K562 (cell line): ENCODE measurements around the gene SLC38A2. TPM values are rescaled to one million over a fixed set of nuclear protein-coding genes. Genes with fewer than 3 reads are reported as not detected.
A peak's percentile ranks its signal among the peaks of the same experiment; 100 is the strongest.

ENCODE experiments used
- ARNT ChIP-seq, 2 experiments: fragments of 450-650 bp; IDR thresholded peaks; 2 replicates each; pipeline ENCODE4 v1.6.1; 2016; ENCODE audit warnings: mild to moderate bottlenecking in 1 of 2
- CEBPB ChIP-seq: fragments of 450-650 bp; IDR thresholded peaks from 2 replicates; pipeline ENCODE4 v1.6.1; 2016; ENCODE audit warnings: missing genetic modification characterization, missing compliant biosample characterization
- CEBPG ChIP-seq, 3 experiments: fragments of 200-800 bp in 1 of 3; sonication (Bioruptor generic) in 1 of 3; sonication (generic) in 1 of 3; formaldehyde crosslinking in 1 of 3; IDR thresholded peaks in 2 of 3; conservative IDR thresholded peaks in 1 of 3; 2 replicates each; pipeline versions ENCODE4 v1.6.1 to v1.8.0; 2016 to 2022; ENCODE audit warnings: missing compliant biosample characterization in 2 of 3, missing genetic modification characterization in 2 of 3, mild to moderate bottlenecking in 1 of 3, missing genetic modification reagents in 1 of 3
- DIDO1 ChIP-seq: fragments of 450-650 bp; IDR thresholded peaks from 2 replicates; pipeline ENCODE4 v1.6.1; 2016; ENCODE audit warnings: low read depth, missing biosample characterization, missing genetic modification characterization
- FOXK2 ChIP-seq, 2 experiments: fragments of 450-650 bp; IDR thresholded peaks in 1 of 2; conservative IDR thresholded peaks in 1 of 2; 2 replicates each; pipeline ENCODE4 v1.6.1; 2016; ENCODE audit warnings: low read depth in 2 of 2, mild to moderate bottlenecking in 1 of 2
- MAFG ChIP-seq: fragments of 450-650 bp; conservative IDR thresholded peaks from 2 replicates; pipeline ENCODE4 v1.6.1; 2016; ENCODE audit warnings: missing genetic modification characterization, missing compliant biosample characterization
- RAD51 ChIP-seq: fragments of 450-650 bp; IDR thresholded peaks from 2 replicates; pipeline ENCODE4 v1.7.1; 2016; ENCODE audit warnings: low read depth, mild to moderate bottlenecking, borderline replicate concordance
- SMARCA4 ChIP-seq: fragments of 450-650 bp; IDR thresholded peaks from 2 replicates; pipeline ENCODE4 v1.6.1; 2016
- SP1 ChIP-seq: sonication (generic); formaldehyde crosslinking; IDR thresholded peaks from 2 replicates; pipeline ENCODE4 v1.8.1; 2022; ENCODE audit warnings: mild to moderate bottlenecking, missing genetic modification reagents
- ZNF436 ChIP-seq: fragments of 250-450, 450-650 bp; sonication (Bioruptor Pico); formaldehyde crosslinking; IDR thresholded peaks from 2 replicates; pipeline ENCODE4 v1.7.0; 2020; ENCODE audit warnings: mild to moderate bottlenecking
- ZNF583 ChIP-seq: fragments of 250-450 bp; sonication (Bioruptor Pico); IDR thresholded peaks from 2 replicates; pipeline ENCODE4 v1.4.0; 2020
- ZNF584 ChIP-seq: fragments of 200-800 bp; sonication (Bioruptor generic); IDR thresholded peaks from 2 replicates; pipeline ENCODE4 v1.6.1; 2016; ENCODE audit warnings: low read depth, mild to moderate bottlenecking, missing genetic modification characterization, missing compliant biosample characterization
- ZNF589 ChIP-seq: fragments of 200-800 bp; sonication (Bioruptor generic); IDR thresholded peaks from 2 replicates; pipeline ENCODE4 v1.6.1; 2016; ENCODE audit warnings: low read depth, missing genetic modification characterization, missing compliant biosample characterization
- ZNF695 ChIP-seq: fragments of 450-650 bp; formaldehyde crosslinking; IDR thresholded peaks from 2 replicates; pipeline ENCODE4 v1.4.0; 2020; ENCODE audit warnings: mild to moderate bottlenecking, moderate library complexity
- polyA plus RNA-seq, 8 experiments: library from polyadenylated mRNA; depleted of rRNA in 4 of 8; stranded (reverse) in 5 of 8; unstranded in 3 of 8; fragments of >200 nt; fragmentation: Nextera tagmentation in 2 of 8; fragmentation: Illumina TruSeq in 1 of 8; extraction: Ambion mirVana in 2 of 8; extraction: Trizol in 1 of 8; gene quantifications; 2 replicates each; pipeline versions ENCODE4 v1.2.1 to v1.2.3, GENCODE V29; 2011 to 2014; ENCODE audit warnings: inconsistent platforms in 1 of 8, missing spikeins in 1 of 8
- total RNA-seq, 7 experiments: library from RNA; depleted of rRNA in 6 of 7; stranded (reverse); fragments of >200 nt in 6 of 7; fragmentation: Illumina TruSeq in 2 of 7; extraction: Trizol in 2 of 7; gene quantifications; 2 replicates each; pipeline versions ENCODE4 v1.2.1 to v1.2.3, GENCODE V29; 2011 to 2021; ENCODE audit warnings: low replicate concordance in 1 of 7
- TF ChIP-seq, protein P1 (sequence below), 2 experiments: fragments of 450-650 bp in 1 of 2; sonication (generic) in 1 of 2; formaldehyde crosslinking in 1 of 2; IDR thresholded peaks in 1 of 2; conservative IDR thresholded peaks in 1 of 2; 2 replicates each; pipeline versions ENCODE4 v1.6.1 to v1.8.1; 2016 to 2023; ENCODE audit warnings: mild to moderate bottlenecking in 2 of 2, moderate library complexity in 2 of 2, inconsistent platforms in 1 of 2, missing genetic modification reagents in 1 of 2
- TF ChIP-seq, protein P2 (sequence below): fragments of 250-450 bp; sonication (Bioruptor Pico); IDR thresholded peaks from 2 replicates; pipeline ENCODE4 v1.4.0; 2020; ENCODE audit warnings: mild to moderate bottlenecking, moderate library complexity
- TF ChIP-seq, protein P3 (sequence below): fragments of 250-450 bp; sonication (Bioruptor Pico); IDR thresholded peaks from 2 replicates; pipeline ENCODE4 v1.5.0; 2022; ENCODE audit warnings: mild to moderate bottlenecking
- TF ChIP-seq, protein P4 (sequence below): fragments of 450-650 bp; IDR thresholded peaks from 2 replicates; pipeline ENCODE4 v1.6.1; 2016
- TF ChIP-seq, protein P5 (sequence below): sonication (generic); formaldehyde crosslinking; IDR thresholded peaks from 2 replicates; pipeline ENCODE4 v1.8.1; 2023; ENCODE audit warnings: mild to moderate bottlenecking, missing genetic modification reagents

Gene SLC38A2
- total and polyA plus RNA-seq, 9 of the 15 experiments (the other 6 are each of a cell fraction or from before 2014, with no cell fraction given): 98.7 to 292 (median 143) TPM

DNA sequence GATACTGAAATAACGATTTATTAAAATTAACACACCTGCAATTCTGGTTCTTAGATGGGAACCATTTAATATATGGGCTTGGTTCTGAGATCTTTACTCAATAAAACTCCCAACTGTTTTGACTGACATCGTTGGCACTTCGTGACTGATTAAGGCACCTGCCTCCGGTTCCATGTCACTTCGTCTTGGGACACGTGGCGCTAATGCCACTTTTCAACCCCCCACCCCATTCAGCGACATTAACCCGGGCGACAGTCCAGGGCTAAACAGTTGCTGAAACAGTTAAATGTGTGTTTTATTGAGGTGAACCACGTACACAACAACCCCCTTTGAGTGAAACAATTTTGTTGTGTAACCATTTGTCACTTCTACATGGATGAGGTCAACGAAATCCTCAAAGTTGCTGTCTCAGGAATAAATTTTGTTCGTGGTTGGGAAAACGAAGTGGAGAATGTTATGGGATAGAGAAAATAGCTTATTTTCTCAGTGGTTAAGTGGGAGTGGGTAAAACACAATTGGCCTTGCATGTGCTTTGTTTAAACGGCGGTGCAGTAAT is 9.9 kb upstream of the SLC38A2 start (continued):
- TF ChIP-seq, protein P1, sequence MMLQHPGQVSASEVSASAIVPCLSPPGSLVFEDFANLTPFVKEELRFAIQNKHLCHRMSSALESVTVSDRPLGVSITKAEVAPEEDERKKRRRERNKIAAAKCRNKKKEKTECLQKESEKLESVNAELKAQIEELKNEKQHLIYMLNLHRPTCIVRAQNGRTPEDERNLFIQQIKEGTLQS (IDR thresholded peaks at IDR 0.05): 0 out of 2 replicates have a peak, but pooled peaks have one; percentile 18
- TF ChIP-seq, protein P1 (CRISPR knock-in tag; conservative IDR thresholded peaks at IDR 0.05): no peak
- TF ChIP-seq ZNF589 (peak; percentile 22; the same call in 1 of the 2 replicates), ZNF695 (CRISPR knock-in tag) (0 out of 2 replicates have a peak, but pooled peaks have one; percentile 32), ZNF436 (CRISPR knock-in tag) (no peak), ZNF583 (0 out of 2 replicates have a peak, but pooled peaks have one; percentile 23), RAD51 (0 out of 2 replicates have a peak, but pooled peaks have one; percentile 4), FOXK2 (conservative IDR thresholded peaks at IDR 0.05 in 1 of 2, IDR thresholded peaks at IDR 0.05 in 1 of 2; ENCODE audit: low read depth in 2 of 2) (0 out of 4 replicates have a peak, but pooled peaks of 1 of the 2 experiments have one; percentile 17), ZNF584 (CRISPR knock-in tag) (0 out of 2 replicates have a peak, but pooled peaks have one; percentile 65), CEBPB (tag) (0 out of 2 replicates have a peak, but pooled peaks have one; percentile 31), MAFG (tag) (peak; percentile 62; the same call in 1 of the 2 replicates), SMARCA4 (peak; percentile 55; the same call in 1 of the 2 replicates), ARNT (IDR thresholded peaks at IDR 0.05) (0 out of 4 replicates have a peak, but pooled peaks of 1 of the 2 experiments have one; percentile 28), CEBPG (CRISPR knock-in tag; IDR thresholded peaks at IDR 0.05) (no peak), CEBPG (tag; conservative IDR thresholded peaks at IDR 0.05 in 1 of 2, IDR thresholded peaks at IDR 0.05 in 1 of 2) (0 out of 4 replicates have a peak, but pooled peaks of 1 of the 2 experiments have one; percentile 33), SP1 (CRISPR knock-in tag) (0 out of 2 replicates have a peak, but pooled peaks have one; percentile 26), DIDO1 (tag) (no peak)
- TF ChIP-seq, protein P2, sequence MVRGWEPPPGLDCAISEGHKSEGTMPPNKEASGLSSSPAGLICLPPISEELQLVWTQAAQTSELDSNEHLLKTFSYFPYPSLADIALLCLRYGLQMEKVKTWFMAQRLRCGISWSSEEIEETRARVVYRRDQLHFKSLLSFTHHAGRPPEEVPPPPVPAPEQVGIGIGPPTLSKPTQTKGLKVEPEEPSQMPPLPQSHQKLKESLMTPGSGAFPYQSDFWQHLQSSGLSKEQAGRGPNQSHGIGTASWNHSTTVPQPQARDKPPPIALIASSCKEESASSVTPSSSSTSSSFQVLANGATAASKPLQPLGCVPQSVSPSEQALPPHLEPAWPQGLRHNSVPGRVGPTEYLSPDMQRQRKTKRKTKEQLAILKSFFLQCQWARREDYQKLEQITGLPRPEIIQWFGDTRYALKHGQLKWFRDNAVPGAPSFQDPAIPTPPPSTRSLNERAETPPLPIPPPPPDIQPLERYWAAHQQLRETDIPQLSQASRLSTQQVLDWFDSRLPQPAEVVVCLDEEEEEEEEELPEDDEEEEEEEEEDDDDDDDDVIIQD (CRISPR knock-in tag): no peak
- TF ChIP-seq, protein P3, sequence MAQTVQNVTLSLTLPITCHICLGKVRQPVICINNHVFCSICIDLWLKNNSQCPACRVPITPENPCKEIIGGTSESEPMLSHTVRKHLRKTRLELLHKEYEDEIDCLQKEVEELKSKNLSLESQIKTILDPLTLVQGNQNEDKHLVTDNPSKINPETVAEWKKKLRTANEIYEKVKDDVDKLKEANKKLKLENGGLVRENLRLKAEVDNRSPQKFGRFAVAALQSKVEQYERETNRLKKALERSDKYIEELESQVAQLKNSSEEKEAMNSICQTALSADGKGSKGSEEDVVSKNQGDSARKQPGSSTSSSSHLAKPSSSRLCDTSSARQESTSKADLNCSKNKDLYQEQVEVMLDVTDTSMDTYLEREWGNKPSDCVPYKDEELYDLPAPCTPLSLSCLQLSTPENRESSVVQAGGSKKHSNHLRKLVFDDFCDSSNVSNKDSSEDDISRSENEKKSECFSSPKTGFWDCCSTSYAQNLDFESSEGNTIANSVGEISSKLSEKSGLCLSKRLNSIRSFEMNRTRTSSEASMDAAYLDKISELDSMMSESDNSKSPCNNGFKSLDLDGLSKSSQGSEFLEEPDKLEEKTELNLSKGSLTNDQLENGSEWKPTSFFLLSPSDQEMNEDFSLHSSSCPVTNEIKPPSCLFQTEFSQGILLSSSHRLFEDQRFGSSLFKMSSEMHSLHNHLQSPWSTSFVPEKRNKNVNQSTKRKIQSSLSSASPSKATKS: no peak
- TF ChIP-seq, protein P4, sequence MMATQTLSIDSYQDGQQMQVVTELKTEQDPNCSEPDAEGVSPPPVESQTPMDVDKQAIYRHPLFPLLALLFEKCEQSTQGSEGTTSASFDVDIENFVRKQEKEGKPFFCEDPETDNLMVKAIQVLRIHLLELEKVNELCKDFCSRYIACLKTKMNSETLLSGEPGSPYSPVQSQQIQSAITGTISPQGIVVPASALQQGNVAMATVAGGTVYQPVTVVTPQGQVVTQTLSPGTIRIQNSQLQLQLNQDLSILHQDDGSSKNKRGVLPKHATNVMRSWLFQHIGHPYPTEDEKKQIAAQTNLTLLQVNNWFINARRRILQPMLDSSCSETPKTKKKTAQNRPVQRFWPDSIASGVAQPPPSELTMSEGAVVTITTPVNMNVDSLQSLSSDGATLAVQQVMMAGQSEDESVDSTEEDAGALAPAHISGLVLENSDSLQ: peak; percentile 29; the same call in 1 of the 2 replicates
- TF ChIP-seq, protein P5, sequence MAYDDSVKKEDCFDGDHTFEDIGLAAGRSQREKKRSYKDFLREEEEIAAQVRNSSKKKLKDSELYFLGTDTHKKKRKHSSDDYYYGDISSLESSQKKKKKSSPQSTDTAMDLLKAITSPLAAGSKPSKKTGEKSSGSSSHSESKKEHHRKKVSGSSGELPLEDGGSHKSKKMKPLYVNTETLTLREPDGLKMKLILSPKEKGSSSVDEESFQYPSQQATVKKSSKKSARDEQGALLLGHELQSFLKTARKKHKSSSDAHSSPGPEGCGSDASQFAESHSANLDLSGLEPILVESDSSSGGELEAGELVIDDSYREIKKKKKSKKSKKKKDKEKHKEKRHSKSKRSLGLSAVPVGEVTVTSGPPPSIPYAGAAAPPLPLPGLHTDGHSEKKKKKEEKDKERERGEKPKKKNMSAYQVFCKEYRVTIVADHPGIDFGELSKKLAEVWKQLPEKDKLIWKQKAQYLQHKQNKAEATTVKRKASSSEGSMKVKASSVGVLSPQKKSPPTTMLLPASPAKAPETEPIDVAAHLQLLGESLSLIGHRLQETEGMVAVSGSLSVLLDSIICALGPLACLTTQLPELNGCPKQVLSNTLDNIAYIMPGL: no peak
